K562 (cell line): Measurements from ENCODE around the gene DNAL4. TPM values are rescaled to one million over a fixed set of nuclear protein-coding genes. Genes with fewer than 3 reads are reported as not detected.
A peak's percentile ranks its signal among the peaks of the same experiment; 100 is the strongest.

Experiments used
- CBX8 ChIP-seq: fragments of 200-600 bp; sonication (generic); IDR thresholded peaks from 2 replicates; pipeline ENCODE4 v1.6.1; 2012; ENCODE audit warnings: borderline replicate concordance, mixed run types, low read depth, mild to moderate bottlenecking, moderate library complexity, mixed read lengths, low read length, control low read depth, inconsistent platforms; ENCODE audit not compliant: poor library complexity, severe bottlenecking; ENCODE audit errors: extremely low read depth
- CHD2 ChIP-seq: IDR thresholded peaks from 2 replicates; pipeline ENCODE4 v1.6.1; 2011; ENCODE audit warnings: low read depth, low read length
- CSDE1 ChIP-seq, 2 experiments: fragments of 450-650 bp; IDR thresholded peaks; 2 replicates each; pipeline ENCODE4 v1.6.1; 2016; ENCODE audit warnings: mild to moderate bottlenecking in 1 of 2
- FOXJ2 ChIP-seq: fragments of 200-800 bp; sonication (Bioruptor generic); IDR thresholded peaks from 2 replicates; pipeline ENCODE4 v1.6.1; 2016; ENCODE audit warnings: missing genetic modification characterization, missing compliant biosample characterization
- HMGN3 ChIP-seq: IDR thresholded peaks from 2 replicates; pipeline ENCODE4 v1.6.1; 2011; ENCODE audit warnings: borderline replicate concordance, low read depth, mild to moderate bottlenecking, mixed read lengths, low read length; ENCODE audit not compliant: insufficient read length; ENCODE audit errors: extremely low read depth
- ILF3 ChIP-seq: fragments of 450-650 bp; IDR thresholded peaks from 2 replicates; pipeline ENCODE4 v1.6.1; 2018; ENCODE audit warnings: antibody characterized with exemption, mild to moderate bottlenecking, moderate library complexity, borderline replicate concordance
- JUNB ChIP-seq: fragments of 450-650 bp; formaldehyde crosslinking; conservative IDR thresholded peaks from 2 replicates; pipeline ENCODE4 v1.4.0; 2020; ENCODE audit warnings: mild to moderate bottlenecking
- MAZ ChIP-seq, 2 experiments: fragments of 450-650 bp in 1 of 2; sonication (generic) in 1 of 2; formaldehyde crosslinking; IDR thresholded peaks in 1 of 2; conservative IDR thresholded peaks in 1 of 2; 2 replicates each; pipeline versions ENCODE4 v1.4.0 to v1.5.0; 2020; ENCODE audit warnings: mild to moderate bottlenecking in 1 of 2, missing genetic modification reagents in 1 of 2
- MYNN ChIP-seq, 2 experiments: sonication (generic); formaldehyde crosslinking in 1 of 2; IDR thresholded peaks; 2 replicates each; pipeline versions ENCODE4 v1.5.0 to v1.6.1; 2016 to 2020; ENCODE audit warnings: antibody characterized with exemption in 1 of 2, missing genetic modification reagents in 1 of 2
- NFYB ChIP-seq: IDR thresholded peaks from 2 replicates; pipeline ENCODE4 v1.6.1; 2011; ENCODE audit warnings: mild to moderate bottlenecking, moderate library complexity; ENCODE audit not compliant: insufficient read length; ENCODE audit errors: extremely low read depth
- PHF8 ChIP-seq: fragments of 200-600 bp; sonication (generic); IDR thresholded peaks from 2 replicates; pipeline ENCODE4 v1.6.1; 2012; ENCODE audit warnings: mixed run types, mild to moderate bottlenecking, inconsistent platforms, low read length, moderate library complexity, borderline replicate concordance
- POLR2A ChIP-seq: fragments of 450-650 bp; conservative IDR thresholded peaks from 2 replicates; pipeline ENCODE4 v1.6.1; 2016
- RFX1 ChIP-seq: fragments of 450-650 bp; IDR thresholded peaks from 2 replicates; pipeline ENCODE4 v1.6.1; 2016; ENCODE audit warnings: mild to moderate bottlenecking, moderate library complexity
- SIN3B ChIP-seq: fragments of 450-650 bp; IDR thresholded peaks from 2 replicates; pipeline ENCODE4 v1.6.1; 2017; ENCODE audit warnings: low read depth, mild to moderate bottlenecking, moderate library complexity
- SP2 ChIP-seq: IDR thresholded peaks from 2 replicates; pipeline ENCODE4 v1.6.1; 2011; ENCODE audit warnings: mild to moderate bottlenecking, low read depth, low read length, moderate library complexity; ENCODE audit not compliant: poor library complexity, severe bottlenecking; ENCODE audit errors: extremely low read depth
- STAT5A ChIP-seq: IDR thresholded peaks from 2 replicates; pipeline ENCODE4 v1.6.1; 2012; ENCODE audit warnings: low read length, inconsistent platforms, borderline replicate concordance
- ZNF239 ChIP-seq: fragments of 250-450 bp; sonication (Bioruptor Pico); IDR thresholded peaks from 2 replicates; pipeline ENCODE4 v1.4.0; 2020; ENCODE audit warnings: mild to moderate bottlenecking
- ZNF77 ChIP-seq: fragments of 250-450 bp; sonication (Bioruptor Pico); IDR thresholded peaks from 2 replicates; pipeline ENCODE4 v1.5.0; 2020
- polyA plus RNA-seq, 8 experiments: library from polyadenylated mRNA; depleted of rRNA in 4 of 8; stranded (reverse) in 5 of 8; unstranded in 3 of 8; fragments of >200 nt; fragmentation: Nextera tagmentation in 2 of 8; fragmentation: Illumina TruSeq in 1 of 8; extraction: Ambion mirVana in 2 of 8; extraction: Trizol in 1 of 8; gene quantifications; 2 replicates each; pipeline versions ENCODE4 v1.2.1 to v1.2.3, GENCODE V29; 2011 to 2014; ENCODE audit warnings: inconsistent platforms in 1 of 8, missing spikeins in 1 of 8
- total RNA-seq, 7 experiments: library from RNA; depleted of rRNA in 6 of 7; stranded (reverse); fragments of >200 nt in 6 of 7; fragmentation: Illumina TruSeq in 2 of 7; extraction: Trizol in 2 of 7; gene quantifications; 2 replicates each; pipeline versions ENCODE4 v1.2.1 to v1.2.3, GENCODE V29; 2011 to 2021; ENCODE audit warnings: low replicate concordance in 1 of 7
- TF ChIP-seq, protein P1 (sequence below): sonication (generic); formaldehyde crosslinking; IDR thresholded peaks from 2 replicates; pipeline ENCODE4 v1.8.0; 2022; ENCODE audit warnings: missing genetic modification reagents, mild to moderate bottlenecking, moderate library complexity, borderline replicate concordance
- TF ChIP-seq, protein P2 (sequence below): sonication (generic); formaldehyde crosslinking; IDR thresholded peaks from 2 replicates; pipeline ENCODE4 v1.8.1; 2023; ENCODE audit warnings: missing genetic modification reagents, mild to moderate bottlenecking, borderline replicate concordance
- TF ChIP-seq, protein P3 (sequence below): sonication (generic); formaldehyde crosslinking; IDR thresholded peaks from 2 replicates; pipeline ENCODE4 v1.9.0; 2022; ENCODE audit warnings: mild to moderate bottlenecking, missing genetic modification reagents

Gene DNAL4
- total and polyA plus RNA-seq, 9 of the 15 experiments (the other 6 are each of a cell fraction or from before 2014, with no cell fraction given), result 0.20 to 9.4 (median 5.2) TPM

DNA sequence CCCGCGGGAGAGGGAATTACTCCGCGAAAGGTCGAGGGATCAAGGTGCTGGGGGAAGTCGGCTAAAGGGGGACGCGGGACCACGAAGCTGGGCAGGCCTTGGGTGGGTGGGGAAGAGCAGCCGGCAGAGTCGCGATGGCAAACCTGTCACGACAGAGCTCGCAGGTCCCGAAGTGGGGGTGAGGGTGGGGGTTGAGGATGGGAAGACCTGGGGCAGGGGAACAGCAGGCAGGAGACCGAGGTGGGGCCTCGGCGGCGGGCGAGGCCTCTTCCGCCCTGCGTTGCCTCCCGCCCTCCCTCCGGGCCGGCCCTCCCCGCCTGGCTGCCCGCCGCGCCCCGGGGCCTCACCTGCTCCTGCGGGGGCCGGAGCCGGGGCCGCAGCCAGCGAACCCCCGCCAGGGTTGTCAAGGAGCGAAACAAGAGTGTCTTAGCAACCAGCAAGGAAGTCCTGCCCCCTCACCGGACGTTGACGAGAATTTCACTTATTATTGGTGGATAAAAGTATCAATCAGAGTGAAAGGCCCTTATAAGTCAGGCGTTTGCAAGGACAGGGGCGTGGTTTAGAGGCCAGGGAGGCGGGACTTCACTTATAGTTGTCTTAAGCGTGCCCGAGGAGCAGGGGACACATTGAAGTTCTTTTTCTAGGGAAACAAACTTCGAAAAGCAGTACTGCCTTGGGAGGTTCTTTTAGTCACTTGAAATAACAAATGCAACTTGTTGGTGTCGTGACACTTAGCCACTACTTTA is at the start of gene DNAL4 (continued):
- TF ChIP-seq PHF8, result peak; percentile 55; the same call in 1 of the 2 replicates
- peak; percentile 51 for TF ChIP-seq NFYB
- TF ChIP-seq ZNF77 (CRISPR knock-in tag), result no peak
- TF ChIP-seq JUNB (CRISPR knock-in tag), result no peak
- TF ChIP-seq SP2, result peak; percentile 56
- TF ChIP-seq MAZ (CRISPR knock-in tag; conservative IDR thresholded peaks at IDR 0.05 in 1 of 2, IDR thresholded peaks at IDR 0.05 in 1 of 2), result peak; percentile 42 to 56; a peak in 2 of 4 replicates
- peak; percentile 20; the same call in 1 of the 2 replicates for TF ChIP-seq SIN3B
- TF ChIP-seq, protein P1, sequence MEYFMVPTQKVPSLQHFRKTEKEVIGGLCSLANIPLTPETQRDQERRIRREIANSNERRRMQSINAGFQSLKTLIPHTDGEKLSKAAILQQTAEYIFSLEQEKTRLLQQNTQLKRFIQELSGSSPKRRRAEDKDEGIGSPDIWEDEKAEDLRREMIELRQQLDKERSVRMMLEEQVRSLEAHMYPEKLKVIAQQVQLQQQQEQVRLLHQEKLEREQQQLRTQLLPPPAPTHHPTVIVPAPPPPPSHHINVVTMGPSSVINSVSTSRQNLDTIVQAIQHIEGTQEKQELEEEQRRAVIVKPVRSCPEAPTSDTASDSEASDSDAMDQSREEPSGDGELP (CRISPR knock-in tag), result 0 out of 2 replicates have a peak, but pooled peaks have one; percentile 12
- peak; percentile 91 for TF ChIP-seq RFX1
- TF ChIP-seq HMGN3, result peak; percentile 36
- 0 out of 4 replicates have a peak, but pooled peaks of 1 of the 2 experiments have one; percentile 18 for TF ChIP-seq CSDE1 (IDR thresholded peaks at IDR 0.05)
- TF ChIP-seq ILF3, result no peak
- TF ChIP-seq MYNN (IDR thresholded peaks at IDR 0.05), result 0 out of 2 replicates have a peak, but pooled peaks have one; percentile 17
- no peak for TF ChIP-seq MYNN (CRISPR knock-in tag; IDR thresholded peaks at IDR 0.05)
- peak; percentile 95 for TF ChIP-seq FOXJ2
- peak; percentile 61 for TF ChIP-seq ZNF239 (CRISPR knock-in tag)
- TF ChIP-seq, protein P2, sequence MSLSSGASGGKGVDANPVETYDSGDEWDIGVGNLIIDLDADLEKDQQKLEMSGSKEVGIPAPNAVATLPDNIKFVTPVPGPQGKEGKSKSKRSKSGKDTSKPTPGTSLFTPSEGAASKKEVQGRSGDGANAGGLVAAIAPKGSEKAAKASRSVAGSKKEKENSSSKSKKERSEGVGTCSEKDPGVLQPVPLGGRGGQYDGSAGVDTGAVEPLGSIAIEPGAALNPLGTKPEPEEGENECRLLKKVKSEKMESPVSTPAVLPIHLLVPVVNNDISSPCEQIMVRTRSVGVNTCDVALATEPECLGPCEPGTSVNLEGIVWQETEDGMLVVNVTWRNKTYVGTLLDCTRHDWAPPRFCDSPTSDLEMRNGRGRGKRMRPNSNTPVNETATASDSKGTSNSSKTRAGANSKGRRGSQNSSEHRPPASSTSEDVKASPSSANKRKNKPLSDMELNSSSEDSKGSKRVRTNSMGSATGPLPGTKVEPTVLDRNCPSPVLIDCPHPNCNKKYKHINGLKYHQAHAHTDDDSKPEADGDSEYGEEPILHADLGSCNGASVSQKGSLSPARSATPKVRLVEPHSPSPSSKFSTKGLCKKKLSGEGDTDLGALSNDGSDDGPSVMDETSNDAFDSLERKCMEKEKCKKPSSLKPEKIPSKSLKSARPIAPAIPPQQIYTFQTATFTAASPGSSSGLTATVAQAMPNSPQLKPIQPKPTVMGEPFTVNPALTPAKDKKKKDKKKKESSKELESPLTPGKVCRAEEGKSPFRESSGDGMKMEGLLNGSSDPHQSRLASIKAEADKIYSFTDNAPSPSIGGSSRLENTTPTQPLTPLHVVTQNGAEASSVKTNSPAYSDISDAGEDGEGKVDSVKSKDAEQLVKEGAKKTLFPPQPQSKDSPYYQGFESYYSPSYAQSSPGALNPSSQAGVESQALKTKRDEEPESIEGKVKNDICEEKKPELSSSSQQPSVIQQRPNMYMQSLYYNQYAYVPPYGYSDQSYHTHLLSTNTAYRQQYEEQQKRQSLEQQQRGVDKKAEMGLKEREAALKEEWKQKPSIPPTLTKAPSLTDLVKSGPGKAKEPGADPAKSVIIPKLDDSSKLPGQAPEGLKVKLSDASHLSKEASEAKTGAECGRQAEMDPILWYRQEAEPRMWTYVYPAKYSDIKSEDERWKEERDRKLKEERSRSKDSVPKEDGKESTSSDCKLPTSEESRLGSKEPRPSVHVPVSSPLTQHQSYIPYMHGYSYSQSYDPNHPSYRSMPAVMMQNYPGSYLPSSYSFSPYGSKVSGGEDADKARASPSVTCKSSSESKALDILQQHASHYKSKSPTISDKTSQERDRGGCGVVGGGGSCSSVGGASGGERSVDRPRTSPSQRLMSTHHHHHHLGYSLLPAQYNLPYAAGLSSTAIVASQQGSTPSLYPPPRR (CRISPR knock-in tag), result no peak
- 0 out of 2 replicates have a peak, but pooled peaks have one; percentile 16 for TF ChIP-seq POLR2A
- peak; percentile 53; the same call in 1 of the 2 replicates for TF ChIP-seq CHD2
- TF ChIP-seq, protein P3, sequence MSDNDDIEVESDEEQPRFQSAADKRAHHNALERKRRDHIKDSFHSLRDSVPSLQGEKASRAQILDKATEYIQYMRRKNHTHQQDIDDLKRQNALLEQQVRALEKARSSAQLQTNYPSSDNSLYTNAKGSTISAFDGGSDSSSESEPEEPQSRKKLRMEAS (CRISPR knock-in tag), result peak; percentile 18; the same call in 1 of the 2 replicates
- no peak for TF ChIP-seq CBX8
- TF ChIP-seq STAT5A, result no peak
